Measurements from ENCODE around the gene MRPS14.

GRCh38 chr1:174991473-174991872, 31.8 kb downstream of the MRPS14 start:
- TF ChIP-seq CTCF (conservative IDR thresholded peaks at IDR 0.05) = no peak
- TF ChIP-seq ZFX (IDR thresholded peaks at IDR 0.05) = no peak

Data from C4-2B (cell line).